DOHH2 (cell line): ENCODE measurements around the gene TPCN2.
"Not testable (repeated sequence)": the region's sequence is repeated elsewhere in the genome, so short reads cannot be mapped to it uniquely, and the experiment has no call there.

Experiments used
- EZH2phosphoT487 ChIP-seq: fragments of 200-600 bp; sonication (generic); IDR thresholded peaks from 2 replicates; pipeline ENCODE4 v1.6.1; 2017; ENCODE audit warnings: borderline replicate concordance, mild to moderate bottlenecking, antibody characterized with exemption, low read length, moderate library complexity, mixed read lengths
- TF ChIP-seq, protein P1 (sequence below): fragments of 200-600 bp; sonication (generic); IDR thresholded peaks from one replicate; pipeline ENCODE4 v1.5.1; 2014; ENCODE audit warnings: antibody characterized with exemption, mild to moderate bottlenecking, low read depth, low read length; ENCODE audit not compliant: poor library complexity, severe bottlenecking

DNA sequence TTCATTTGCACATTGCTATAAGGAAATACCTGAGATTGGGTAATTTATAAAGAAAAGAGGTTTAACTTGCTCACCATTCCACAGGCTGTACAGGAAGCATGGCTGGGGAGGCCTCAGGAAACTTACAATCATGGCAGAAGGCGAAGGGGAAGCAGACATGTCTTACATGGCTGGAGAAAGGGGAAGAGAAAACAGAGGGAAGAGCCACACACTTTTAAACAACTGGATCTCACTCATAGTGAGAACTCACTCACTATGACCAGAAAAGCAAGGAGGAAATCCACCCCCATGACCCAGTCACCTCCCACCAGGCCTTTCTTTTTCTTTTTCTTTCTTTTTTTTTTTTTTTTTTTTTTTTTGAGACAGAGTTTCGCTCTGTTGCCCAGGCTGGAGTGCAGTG lies 85.5 kb downstream of the TPCN2 start:
- TF ChIP-seq, protein P1, sequence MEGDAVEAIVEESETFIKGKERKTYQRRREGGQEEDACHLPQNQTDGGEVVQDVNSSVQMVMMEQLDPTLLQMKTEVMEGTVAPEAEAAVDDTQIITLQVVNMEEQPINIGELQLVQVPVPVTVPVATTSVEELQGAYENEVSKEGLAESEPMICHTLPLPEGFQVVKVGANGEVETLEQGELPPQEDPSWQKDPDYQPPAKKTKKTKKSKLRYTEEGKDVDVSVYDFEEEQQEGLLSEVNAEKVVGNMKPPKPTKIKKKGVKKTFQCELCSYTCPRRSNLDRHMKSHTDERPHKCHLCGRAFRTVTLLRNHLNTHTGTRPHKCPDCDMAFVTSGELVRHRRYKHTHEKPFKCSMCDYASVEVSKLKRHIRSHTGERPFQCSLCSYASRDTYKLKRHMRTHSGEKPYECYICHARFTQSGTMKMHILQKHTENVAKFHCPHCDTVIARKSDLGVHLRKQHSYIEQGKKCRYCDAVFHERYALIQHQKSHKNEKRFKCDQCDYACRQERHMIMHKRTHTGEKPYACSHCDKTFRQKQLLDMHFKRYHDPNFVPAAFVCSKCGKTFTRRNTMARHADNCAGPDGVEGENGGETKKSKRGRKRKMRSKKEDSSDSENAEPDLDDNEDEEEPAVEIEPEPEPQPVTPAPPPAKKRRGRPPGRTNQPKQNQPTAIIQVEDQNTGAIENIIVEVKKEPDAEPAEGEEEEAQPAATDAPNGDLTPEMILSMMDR, result not testable (repeated sequence)
- not testable (repeated sequence) for TF ChIP-seq EZH2phosphoT487
